ENCODE measurements around the gene A1BG. TPM values are rescaled to one million over a fixed set of nuclear protein-coding genes. Genes with fewer than 3 reads are reported as not detected.

A1BG gene
- polyA plus RNA-seq, 3 donors: 30.2 to 54.5 (median 35.3) TPM

GRCh38 chr19:58374200-58374599 is 20.9 kb upstream of the A1BG start:
- H3K36me3 ChIP-seq (replicated peaks in 1 of 2; ENCODE audit: control insufficient read depth in 1 of 2, insufficient read depth in 2 of 2, low read length in 2 of 2): no peaks in the 10 kb centered on the region
- Mint-ChIP-seq H3K36me3 (no peaks in the 10 kb centered on the region), H3K27ac (no peak overlapping the region), H3K4me3 (no peak overlapping the region), H3K9me3 (no peaks in the 10 kb centered on the region), H3K4me1 (peaks cover 7% of the 10 kb centered on the region), H3K27me3 (ENCODE audit: low read depth in 3 of 3) (peaks cover 0 to 6% (median 0%) of the 10 kb centered on the region in 3 donors)
- WGBS (ENCODE audit: insufficient coverage): no CpG with 5 or more reads among the region's 4 CpGs
- peak in 2 of 3 donors; percentile 7 to 31 for DNase-seq
- H3K27me3 ChIP-seq (ENCODE audit: control insufficient read depth in 2 of 2, insufficient read depth in 2 of 2, low read length in 2 of 2): no peaks in the 10 kb centered on the region
- H3K9me3 ChIP-seq (replicated peaks in 1 of 2; ENCODE audit: control insufficient read depth in 1 of 2, insufficient read depth in 1 of 2, low read length in 2 of 2): no peaks in the 10 kb centered on the region
- H2AFZ ChIP-seq (ENCODE audit: insufficient read depth, low read depth, low read length, poor library complexity, severe bottlenecking): no peak overlapping the region
- H3K4me3 ChIP-seq (replicated peaks in 1 of 3; ENCODE audit: low read depth in 2 of 3, low read length in 3 of 3): no peak overlapping the region
- intact Hi-C loops (cut with micrococcal nuclease): no loop called here
- no peaks in the 10 kb centered on the region for H4K20me1 ChIP-seq (ENCODE audit: insufficient read depth, low read length)
- H3K9ac ChIP-seq (ENCODE audit: insufficient read depth, low read length, poor library complexity, severe bottlenecking): no peak overlapping the region
- no peaks in the 10 kb centered on the region for H3K4me1 ChIP-seq (ENCODE audit: control insufficient read depth in 1 of 2, insufficient read depth in 2 of 2, low read length in 2 of 2)
- TF ChIP-seq, protein P1, sequence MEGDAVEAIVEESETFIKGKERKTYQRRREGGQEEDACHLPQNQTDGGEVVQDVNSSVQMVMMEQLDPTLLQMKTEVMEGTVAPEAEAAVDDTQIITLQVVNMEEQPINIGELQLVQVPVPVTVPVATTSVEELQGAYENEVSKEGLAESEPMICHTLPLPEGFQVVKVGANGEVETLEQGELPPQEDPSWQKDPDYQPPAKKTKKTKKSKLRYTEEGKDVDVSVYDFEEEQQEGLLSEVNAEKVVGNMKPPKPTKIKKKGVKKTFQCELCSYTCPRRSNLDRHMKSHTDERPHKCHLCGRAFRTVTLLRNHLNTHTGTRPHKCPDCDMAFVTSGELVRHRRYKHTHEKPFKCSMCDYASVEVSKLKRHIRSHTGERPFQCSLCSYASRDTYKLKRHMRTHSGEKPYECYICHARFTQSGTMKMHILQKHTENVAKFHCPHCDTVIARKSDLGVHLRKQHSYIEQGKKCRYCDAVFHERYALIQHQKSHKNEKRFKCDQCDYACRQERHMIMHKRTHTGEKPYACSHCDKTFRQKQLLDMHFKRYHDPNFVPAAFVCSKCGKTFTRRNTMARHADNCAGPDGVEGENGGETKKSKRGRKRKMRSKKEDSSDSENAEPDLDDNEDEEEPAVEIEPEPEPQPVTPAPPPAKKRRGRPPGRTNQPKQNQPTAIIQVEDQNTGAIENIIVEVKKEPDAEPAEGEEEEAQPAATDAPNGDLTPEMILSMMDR (IDR thresholded peaks at IDR 0.05): no peak
- no peaks in the 10 kb centered on the region for H3K79me2 ChIP-seq (ENCODE audit: insufficient read depth, low read length)
- no peak overlapping the region for H3K27ac ChIP-seq (ENCODE audit: low read depth in 1 of 2, low read length in 2 of 2)
- no peak overlapping the region for H3K4me2 ChIP-seq (replicated peaks; ENCODE audit: extremely low read depth, low read length, poor library complexity, severe bottlenecking)

GRCh38 chr19:58372311-58373133 is 19.2 kb upstream of the A1BG start:
- Histone ChIP-seq H3K9me3 (replicated peaks in 1 of 2; ENCODE audit: control insufficient read depth in 1 of 2, insufficient read depth in 1 of 2, low read length in 2 of 2) (peaks cover 0 to 5% of the 10 kb centered on the region in 2 donors), H3K4me1 (ENCODE audit: control insufficient read depth in 1 of 2, insufficient read depth in 2 of 2, low read length in 2 of 2) (no peaks in the 10 kb centered on the region), H3K27ac (ENCODE audit: low read depth in 1 of 2, low read length in 2 of 2) (no peak overlapping the region), H3K4me3 (replicated peaks in 1 of 3; ENCODE audit: low read depth in 2 of 3, low read length in 3 of 3) (no peak overlapping the region), H3K4me2 (replicated peaks; ENCODE audit: extremely low read depth, low read length, poor library complexity, severe bottlenecking) (no peak overlapping the region), H3K36me3 (replicated peaks in 1 of 2; ENCODE audit: control insufficient read depth in 1 of 2, insufficient read depth in 2 of 2, low read length in 2 of 2) (no peaks in the 10 kb centered on the region), H3K27me3 (ENCODE audit: control insufficient read depth in 2 of 2, insufficient read depth in 2 of 2, low read length in 2 of 2) (no peaks in the 10 kb centered on the region), H3K79me2 (ENCODE audit: insufficient read depth, low read length) (no peaks in the 10 kb centered on the region), H3K9ac (ENCODE audit: insufficient read depth, low read length, poor library complexity, severe bottlenecking) (no peak overlapping the region), H4K20me1 (ENCODE audit: insufficient read depth, low read length) (no peaks in the 10 kb centered on the region), H2AFZ (ENCODE audit: insufficient read depth, low read depth, low read length, poor library complexity, severe bottlenecking) (no peak overlapping the region)
- H3K4me1 Mint-ChIP-seq: peaks cover 7% of the 10 kb centered on the region
- peaks cover 0 to under 1% (median 0%) of the 10 kb centered on the region in 7 donors for H3K9me3 Mint-ChIP-seq
- no peak for DNase-seq
- TF ChIP-seq, protein P1 (IDR thresholded peaks at IDR 0.05): no peak
- H3K27me3 Mint-ChIP-seq (ENCODE audit: low read depth in 3 of 3): peaks cover 0 to 6% (median 0%) of the 10 kb centered on the region in 3 donors
- 90% methylated on average over 12 of the region's 15 CpGs for WGBS (ENCODE audit: insufficient coverage)
- intact Hi-C loops (cut with micrococcal nuclease): no loop called here
- no peak overlapping the region for H3K4me3 Mint-ChIP-seq
- H3K27ac Mint-ChIP-seq: peak overlapping the region in 1 of 7 donors; percentile 35
- no peaks in the 10 kb centered on the region for H3K36me3 Mint-ChIP-seq
